DMS 273 (cell line): ENCODE measurements around the gene AIFM3.

ENCODE experiments used
- DNase-seq: peaks from one replicate; lab custom pipeline; 2025; ENCODE audit not compliant: unreplicated experiment; lab: John Stamatoyannopoulos, UW

The AIFM3 gene

GRCh38 chr22:20974336-20974955, 7.4 kb downstream of the AIFM3 start:
- no peak for DNase-seq

DNA sequence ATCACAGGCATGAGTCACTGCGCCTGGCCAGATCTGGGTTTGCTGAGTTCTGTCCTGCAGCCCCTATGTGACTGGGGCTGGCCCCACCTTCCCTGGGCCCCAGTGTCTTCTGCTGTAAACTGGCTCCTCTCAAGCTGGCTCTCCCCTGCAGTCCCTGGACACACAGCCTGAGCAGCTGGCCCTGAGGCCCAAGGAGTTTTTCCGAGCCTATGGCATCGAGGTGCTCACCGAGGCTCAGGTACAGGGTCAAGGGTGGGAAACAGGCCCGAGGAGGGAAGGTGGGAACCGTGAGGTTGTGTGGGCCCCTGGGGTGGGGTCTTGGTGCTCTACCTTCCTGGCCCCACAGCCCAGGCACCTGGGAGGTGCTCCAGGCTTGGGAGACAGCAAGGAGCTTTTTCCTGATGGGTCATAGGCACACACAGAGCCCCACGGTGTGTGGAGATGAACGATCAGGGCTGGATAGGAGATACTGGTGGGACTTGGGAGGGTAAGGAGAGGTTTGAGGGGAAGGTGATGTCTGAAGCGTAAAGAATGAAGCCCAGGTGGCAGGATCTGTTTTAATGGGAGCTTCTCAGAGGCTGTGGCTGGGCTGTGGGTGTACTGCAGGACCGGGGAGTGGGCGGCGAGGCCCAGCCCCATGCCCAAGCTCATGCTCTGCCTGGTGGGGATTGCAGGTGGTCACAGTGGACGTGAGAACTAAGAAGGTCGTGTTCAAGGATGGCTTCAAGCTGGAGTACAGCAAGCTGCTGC, 8.7 kb downstream of the AIFM3 start:
- no peak for DNase-seq

GRCh38 chr22:20976291-20976877, 9.3 kb downstream of the AIFM3 start:
- no peak for DNase-seq

DNA sequence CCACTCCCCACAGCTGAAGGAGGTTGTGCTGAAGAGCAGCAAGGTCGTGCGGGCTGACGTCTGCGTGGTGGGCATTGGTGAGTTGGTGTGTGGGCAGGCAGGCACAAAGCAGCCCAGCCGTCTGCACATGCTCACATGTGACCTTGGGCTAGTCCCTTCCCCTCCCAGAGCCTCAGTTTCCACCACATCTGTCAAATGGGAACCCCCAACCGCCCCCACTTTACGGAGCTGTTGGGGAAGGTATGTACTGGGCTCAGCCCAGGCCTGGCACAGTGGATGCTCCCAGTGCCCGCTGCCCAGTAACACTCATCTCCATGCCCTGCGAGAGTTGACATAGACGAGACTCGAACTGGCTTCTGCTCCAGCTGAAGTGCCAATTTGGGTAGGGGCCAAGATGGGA, 10.0 kb downstream of the AIFM3 start:
- DNase-seq: no peak

DNA sequence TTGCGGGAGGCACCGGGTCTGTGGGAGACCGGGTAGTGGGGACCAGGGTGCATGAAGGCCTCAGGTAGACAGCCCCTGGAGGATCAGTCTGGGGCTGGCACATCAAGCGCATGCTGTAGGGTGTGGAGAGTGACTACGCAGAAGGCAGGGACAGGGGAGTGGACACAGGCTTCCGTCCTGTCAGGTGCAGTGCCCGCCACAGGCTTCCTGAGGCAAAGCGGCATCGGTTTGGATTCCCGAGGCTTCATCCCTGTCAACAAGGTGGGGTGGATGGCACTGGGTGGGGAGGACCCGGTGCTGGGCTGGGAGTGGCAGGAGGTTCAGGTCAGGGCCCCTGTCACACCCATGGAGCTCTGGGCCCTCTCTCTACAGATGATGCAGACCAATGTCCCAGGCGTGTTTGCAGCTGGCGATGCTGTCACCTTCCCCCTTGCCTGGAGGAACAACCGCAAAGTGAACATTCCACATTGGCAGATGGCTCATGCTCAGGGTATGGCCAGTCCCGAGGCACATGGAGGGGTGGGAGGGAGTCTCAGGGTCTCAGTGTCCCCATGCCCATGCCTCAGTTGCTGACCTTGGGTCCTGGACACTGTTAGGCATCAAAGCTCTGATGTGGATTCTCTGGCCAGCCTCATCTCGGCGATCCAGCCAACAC, 10.6 kb downstream of the AIFM3 start:
- DNase-seq: no peak

- DNase-seq: no peak
Observed at GRCh38 chr22:20978419-20978818, 11.4 kb downstream of the AIFM3 start.

GRCh38 chr22:20979243-20979809, 12.3 kb downstream of the AIFM3 start:
- peak; percentile 51 for DNase-seq

DNA sequence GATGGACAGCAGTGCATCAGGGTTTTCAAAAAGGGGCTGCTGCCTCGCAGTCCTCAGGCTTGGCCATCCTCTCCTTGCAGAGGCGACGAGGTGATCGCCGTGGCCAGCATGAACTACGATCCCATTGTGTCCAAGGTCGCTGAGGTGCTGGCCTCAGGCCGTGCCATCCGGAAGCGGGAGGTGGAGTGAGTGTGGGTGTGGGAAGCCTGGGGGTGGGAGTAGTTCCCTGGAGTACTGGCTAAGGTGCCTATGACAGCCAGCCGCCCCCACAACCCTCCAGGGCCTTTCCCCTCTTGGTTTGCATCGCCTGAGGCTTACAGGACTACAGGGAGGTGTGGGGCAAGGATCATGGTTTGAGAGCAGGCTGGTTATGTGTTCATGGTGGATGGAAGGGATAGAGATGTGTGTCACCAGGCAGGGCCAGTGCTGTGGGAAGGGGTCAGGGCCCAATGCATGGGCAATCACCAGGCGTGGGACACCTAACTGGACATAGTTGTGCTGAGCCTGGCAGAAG, 12.9 kb downstream of the AIFM3 start:
- DNase-seq: no peak

GRCh38 chr22:20980523-20980922, 13.5 kb downstream of the AIFM3 start:
- DNase-seq: no peak

- peak; percentile 44 for DNase-seq
Observed at GRCh38 chr22:20980938-20981722, 14.1 kb downstream of the AIFM3 start.

- peak; percentile 82 for DNase-seq
Observed at GRCh38 chr22:20981787-20982562, 14.9 kb downstream of the AIFM3 start, which contains the start of gene LZTR1. Gene LZTR1, plus strand, starts transcription at chr22:20982297. Its CDS starts 75 bp downstream, at chr22:20982372.

DNA sequence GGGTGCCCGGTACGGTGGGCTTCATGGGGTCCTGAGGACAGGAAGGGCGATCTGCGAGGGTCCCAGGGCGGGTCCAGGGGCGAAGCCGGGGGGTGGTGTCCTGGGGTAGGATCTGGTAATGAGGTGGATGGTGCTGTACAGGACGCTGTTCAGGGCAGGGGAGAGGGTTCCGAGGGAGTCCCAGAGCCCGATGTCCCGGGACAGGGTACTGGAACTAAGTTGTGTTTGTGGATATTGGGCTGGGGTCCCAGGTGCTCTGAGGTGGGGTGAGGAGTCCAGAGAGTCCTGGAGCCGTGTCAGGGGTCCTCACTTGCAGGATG, 15.5 kb downstream of the AIFM3 start:
- DNase-seq: no peak

- DNase-seq: no peak
Observed at GRCh38 chr22:20983081-20983771, 16.2 kb downstream of the AIFM3 start.

- no peak for DNase-seq
Observed at GRCh38 chr22:20985720-20986119, 18.7 kb downstream of the AIFM3 start.

- no peak for DNase-seq
Observed at GRCh38 chr22:20986365-20986764, 19.3 kb downstream of the AIFM3 start.

GRCh38 chr22:20987375-20987774, 20.3 kb downstream of the AIFM3 start:
- no peak for DNase-seq

GRCh38 chr22:20988573-20989322, 21.7 kb downstream of the AIFM3 start:
- DNase-seq: no peak

DNA sequence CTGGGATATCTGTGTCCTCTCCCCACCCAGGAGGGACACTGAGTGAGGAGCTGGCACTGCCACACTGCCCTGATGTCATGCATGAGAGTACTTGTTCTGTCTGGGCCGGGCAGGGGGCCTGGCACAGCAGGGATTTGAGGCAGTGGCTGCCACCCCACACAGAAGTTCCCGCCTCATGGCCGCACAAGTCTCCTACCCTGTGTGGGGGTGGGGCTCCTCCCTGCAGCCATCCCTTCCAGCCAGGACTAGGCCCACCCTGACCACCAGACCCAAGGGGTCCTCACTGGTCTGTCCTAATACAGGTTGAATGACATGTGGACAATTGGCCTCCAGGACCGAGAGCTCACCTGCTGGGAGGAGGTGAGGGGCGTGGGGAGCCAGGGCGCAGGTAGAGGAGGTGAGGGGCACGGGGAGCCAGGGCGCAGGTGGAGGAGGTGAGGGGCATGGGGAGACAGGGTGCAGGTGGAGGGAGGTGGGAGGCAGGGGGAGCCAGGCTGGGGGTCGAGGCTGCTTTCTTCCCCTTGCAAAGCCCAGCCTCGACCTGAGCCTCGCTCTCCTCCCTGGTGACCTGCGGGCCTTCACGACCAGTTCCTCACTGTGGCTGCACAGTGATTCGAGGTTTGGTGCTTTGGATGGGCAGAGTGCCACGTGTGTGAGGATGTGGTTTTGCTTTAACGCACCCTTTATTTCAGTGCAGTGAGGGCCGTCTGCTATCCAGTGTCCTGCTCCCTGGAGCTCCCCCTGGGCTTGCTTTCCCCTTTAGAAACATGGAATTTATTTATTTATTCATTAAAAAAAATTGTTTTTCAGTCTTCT, 22.5 kb downstream of the AIFM3 start:
- DNase-seq: no peak
